ENCODE data around the gene KIAA1217. TPM values are rescaled to one million over a fixed set of nuclear protein-coding genes. Genes with fewer than 3 reads are reported as not detected.

The KIAA1217 gene
- polyA plus RNA-seq, 1 donor from 2014 or later: 0.22 TPM

DNA sequence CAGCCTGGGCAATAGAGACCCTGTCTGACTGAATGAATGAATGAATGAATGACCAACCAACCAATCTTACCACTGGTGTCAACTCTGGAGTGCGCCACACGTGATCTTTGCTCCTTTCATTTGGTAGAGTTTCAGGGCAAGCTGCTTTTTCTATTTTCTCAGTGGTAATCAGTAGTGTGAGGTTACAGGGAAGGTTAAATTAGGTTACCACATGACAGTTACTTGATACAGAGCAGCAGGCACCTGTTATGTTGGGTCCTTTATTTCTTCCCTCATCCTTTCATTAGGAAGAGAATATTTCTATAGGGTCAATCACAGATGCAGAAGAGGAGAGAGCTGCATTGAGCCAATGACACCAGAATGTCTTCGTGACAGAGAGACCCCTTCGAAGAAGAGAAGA is 167.8 kb downstream of the KIAA1217 start:
- no peak overlapping the region for H3K9ac ChIP-seq (ENCODE audit: low read length)
- no peaks in the 10 kb centered on the region for H3K36me3 ChIP-seq (ENCODE audit: insufficient read depth, low read length)
- no peaks in the 10 kb centered on the region for H4K20me1 ChIP-seq (ENCODE audit: insufficient read depth)
- H2AFZ ChIP-seq (ENCODE audit: low read depth, low read length): no peak overlapping the region
- no peaks in the 10 kb centered on the region for H3K9me2 ChIP-seq (ENCODE audit: insufficient read depth, low read length)
- H3K79me2 ChIP-seq (replicated peaks; ENCODE audit: insufficient read depth, low read length): no peaks in the 10 kb centered on the region
- no peaks in the 10 kb centered on the region for H3K27me3 ChIP-seq (ENCODE audit: insufficient read depth, low read depth, low read length)
- H3K27ac ChIP-seq (ENCODE audit: low read length): no peak overlapping the region
- no peak overlapping the region for H3K4me2 ChIP-seq (ENCODE audit: low read length)
- TF ChIP-seq RAD21 (conservative IDR thresholded peaks at IDR 0.05) (no peak), MXI1 (conservative IDR thresholded peaks at IDR 0.05; ENCODE audit: poor library complexity, severe bottlenecking) (no peak), TAF1 (IDR thresholded peaks at IDR 0.05; ENCODE audit: low read depth) (no peak), EZH2 (IDR thresholded peaks at IDR 0.05; ENCODE audit: borderline replicate concordance, insufficient read depth, low read length, poor library complexity, severe bottlenecking) (no peak), POLR2AphosphoS5 (IDR thresholded peaks at IDR 0.05) (no peak), SMC3 (conservative IDR thresholded peaks at IDR 0.05; ENCODE audit: poor library complexity) (no peak), EP300 (conservative IDR thresholded peaks at IDR 0.05; ENCODE audit: poor library complexity, severe bottlenecking) (no peak)
- TF ChIP-seq, protein P1, sequence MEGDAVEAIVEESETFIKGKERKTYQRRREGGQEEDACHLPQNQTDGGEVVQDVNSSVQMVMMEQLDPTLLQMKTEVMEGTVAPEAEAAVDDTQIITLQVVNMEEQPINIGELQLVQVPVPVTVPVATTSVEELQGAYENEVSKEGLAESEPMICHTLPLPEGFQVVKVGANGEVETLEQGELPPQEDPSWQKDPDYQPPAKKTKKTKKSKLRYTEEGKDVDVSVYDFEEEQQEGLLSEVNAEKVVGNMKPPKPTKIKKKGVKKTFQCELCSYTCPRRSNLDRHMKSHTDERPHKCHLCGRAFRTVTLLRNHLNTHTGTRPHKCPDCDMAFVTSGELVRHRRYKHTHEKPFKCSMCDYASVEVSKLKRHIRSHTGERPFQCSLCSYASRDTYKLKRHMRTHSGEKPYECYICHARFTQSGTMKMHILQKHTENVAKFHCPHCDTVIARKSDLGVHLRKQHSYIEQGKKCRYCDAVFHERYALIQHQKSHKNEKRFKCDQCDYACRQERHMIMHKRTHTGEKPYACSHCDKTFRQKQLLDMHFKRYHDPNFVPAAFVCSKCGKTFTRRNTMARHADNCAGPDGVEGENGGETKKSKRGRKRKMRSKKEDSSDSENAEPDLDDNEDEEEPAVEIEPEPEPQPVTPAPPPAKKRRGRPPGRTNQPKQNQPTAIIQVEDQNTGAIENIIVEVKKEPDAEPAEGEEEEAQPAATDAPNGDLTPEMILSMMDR (IDR thresholded peaks at IDR 0.05; ENCODE audit: poor library complexity, severe bottlenecking): no peak
- TF ChIP-seq, protein P2, sequence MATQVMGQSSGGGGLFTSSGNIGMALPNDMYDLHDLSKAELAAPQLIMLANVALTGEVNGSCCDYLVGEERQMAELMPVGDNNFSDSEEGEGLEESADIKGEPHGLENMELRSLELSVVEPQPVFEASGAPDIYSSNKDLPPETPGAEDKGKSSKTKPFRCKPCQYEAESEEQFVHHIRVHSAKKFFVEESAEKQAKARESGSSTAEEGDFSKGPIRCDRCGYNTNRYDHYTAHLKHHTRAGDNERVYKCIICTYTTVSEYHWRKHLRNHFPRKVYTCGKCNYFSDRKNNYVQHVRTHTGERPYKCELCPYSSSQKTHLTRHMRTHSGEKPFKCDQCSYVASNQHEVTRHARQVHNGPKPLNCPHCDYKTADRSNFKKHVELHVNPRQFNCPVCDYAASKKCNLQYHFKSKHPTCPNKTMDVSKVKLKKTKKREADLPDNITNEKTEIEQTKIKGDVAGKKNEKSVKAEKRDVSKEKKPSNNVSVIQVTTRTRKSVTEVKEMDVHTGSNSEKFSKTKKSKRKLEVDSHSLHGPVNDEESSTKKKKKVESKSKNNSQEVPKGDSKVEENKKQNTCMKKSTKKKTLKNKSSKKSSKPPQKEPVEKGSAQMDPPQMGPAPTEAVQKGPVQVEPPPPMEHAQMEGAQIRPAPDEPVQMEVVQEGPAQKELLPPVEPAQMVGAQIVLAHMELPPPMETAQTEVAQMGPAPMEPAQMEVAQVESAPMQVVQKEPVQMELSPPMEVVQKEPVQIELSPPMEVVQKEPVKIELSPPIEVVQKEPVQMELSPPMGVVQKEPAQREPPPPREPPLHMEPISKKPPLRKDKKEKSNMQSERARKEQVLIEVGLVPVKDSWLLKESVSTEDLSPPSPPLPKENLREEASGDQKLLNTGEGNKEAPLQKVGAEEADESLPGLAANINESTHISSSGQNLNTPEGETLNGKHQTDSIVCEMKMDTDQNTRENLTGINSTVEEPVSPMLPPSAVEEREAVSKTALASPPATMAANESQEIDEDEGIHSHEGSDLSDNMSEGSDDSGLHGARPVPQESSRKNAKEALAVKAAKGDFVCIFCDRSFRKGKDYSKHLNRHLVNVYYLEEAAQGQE (IDR thresholded peaks at IDR 0.05; ENCODE audit: borderline replicate concordance): no peak
- H3F3A ChIP-seq (ENCODE audit: insufficient read depth, low read length, poor library complexity, severe bottlenecking): no peaks in the 10 kb centered on the region
- no peaks in the 10 kb centered on the region for H3K9me3 ChIP-seq (ENCODE audit: low read length)
- no peak overlapping the region for H3K4me3 ChIP-seq (ENCODE audit: low read length)

DNA sequence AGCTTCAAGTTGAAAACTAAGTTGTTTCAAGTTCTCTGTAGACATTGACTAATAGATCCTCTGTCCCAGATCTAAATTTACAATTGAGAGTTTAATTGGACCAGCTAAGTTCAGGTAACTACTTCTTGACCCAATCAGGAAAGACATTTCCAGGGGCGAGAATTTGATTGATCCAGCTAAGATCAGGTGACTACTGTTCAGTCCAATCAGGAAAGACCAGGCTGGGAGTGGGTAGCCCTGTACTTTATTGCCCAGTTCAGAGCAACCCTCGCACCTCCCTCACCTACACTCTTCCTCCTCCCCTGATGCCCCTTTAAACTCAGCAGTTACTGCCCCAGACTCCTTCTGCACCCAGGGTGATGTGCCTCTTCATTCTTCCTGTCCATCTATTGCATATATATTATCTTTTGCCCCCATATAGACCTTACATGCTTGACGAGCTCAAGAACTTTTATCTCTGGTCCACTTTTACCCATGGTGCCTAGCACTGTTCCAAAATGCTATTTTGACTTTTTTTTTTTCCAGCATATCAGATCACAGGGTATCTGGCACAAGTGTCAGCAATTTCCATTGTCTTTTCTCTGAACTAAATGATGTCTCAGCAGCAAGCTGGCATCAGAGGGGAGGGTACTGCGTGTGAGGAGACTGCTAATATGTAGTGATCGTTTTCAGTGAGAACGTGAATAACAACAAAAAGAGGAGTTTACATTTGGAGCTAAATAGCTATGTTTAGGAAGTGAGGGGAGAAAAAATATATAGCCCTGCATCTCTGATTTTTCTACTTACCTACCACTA is 169.4 kb downstream of the KIAA1217 start:
- Histone ChIP-seq H3K4me2 (ENCODE audit: low read length) (no peak overlapping the region), H3K79me2 (replicated peaks; ENCODE audit: insufficient read depth, low read length) (no peaks in the 10 kb centered on the region), H3F3A (ENCODE audit: insufficient read depth, low read length, poor library complexity, severe bottlenecking) (no peaks in the 10 kb centered on the region), H3K27ac (ENCODE audit: low read length) (no peak overlapping the region), H3K4me3 (ENCODE audit: low read length) (no peak overlapping the region), H3K36me3 (ENCODE audit: insufficient read depth, low read length) (no peaks in the 10 kb centered on the region), H3K9me2 (ENCODE audit: insufficient read depth, low read length) (no peaks in the 10 kb centered on the region), H3K27me3 (ENCODE audit: insufficient read depth, low read depth, low read length) (no peaks in the 10 kb centered on the region), H3K9me3 (ENCODE audit: low read length) (no peaks in the 10 kb centered on the region), H3K9ac (ENCODE audit: low read length) (no peak overlapping the region), H4K20me1 (ENCODE audit: insufficient read depth) (no peaks in the 10 kb centered on the region), H2AFZ (ENCODE audit: low read depth, low read length) (no peak overlapping the region)
- TF ChIP-seq, protein P2 (IDR thresholded peaks at IDR 0.05; ENCODE audit: borderline replicate concordance): no peak
- TF ChIP-seq TAF1 (IDR thresholded peaks at IDR 0.05; ENCODE audit: low read depth) (no peak), SMC3 (conservative IDR thresholded peaks at IDR 0.05; ENCODE audit: poor library complexity) (no peak), RAD21 (conservative IDR thresholded peaks at IDR 0.05) (no peak), EP300 (conservative IDR thresholded peaks at IDR 0.05; ENCODE audit: poor library complexity, severe bottlenecking) (no peak), POLR2AphosphoS5 (IDR thresholded peaks at IDR 0.05) (no peak), MXI1 (conservative IDR thresholded peaks at IDR 0.05; ENCODE audit: poor library complexity, severe bottlenecking) (no peak), EZH2 (IDR thresholded peaks at IDR 0.05; ENCODE audit: borderline replicate concordance, insufficient read depth, low read length, poor library complexity, severe bottlenecking) (no peak)
- TF ChIP-seq, protein P1 (IDR thresholded peaks at IDR 0.05; ENCODE audit: poor library complexity, severe bottlenecking): no peak
